K562 (cell line): ENCODE data around the gene UFC1. TPM values are rescaled to one million over a fixed set of nuclear protein-coding genes. Genes with fewer than 3 reads are reported as not detected.
A peak's percentile ranks its signal among the peaks of the same experiment; 100 is the strongest.

ENCODE experiments used
- ATAC-seq: fragments of 200-7000 bp; cut with Tn5 transposase; 3 replicates; pipeline ENCODE4 v1.9.1; 2020; ENCODE audit warnings: moderate library complexity
- BruUV-seq: library from RNA; stranded (reverse); fragments of 400-500 nt; replicated peaks from 2 replicates; lab custom pipeline; 2021; lab: Mats Ljungman, UMichigan
- CTCF ChIA-PET: fragments of 300-600 bp; formaldehyde crosslinking; extraction: SDS; loops from one replicate; lab custom pipeline; 2021; ENCODE audit warnings: low intra/inter-chr PET ratio; lab: Yijun Ruan, JAX
- POLR2A ChIA-PET: fragments of 300-600, 350-650 bp; sonication (Branson Sonifier 250); formaldehyde crosslinking; extraction: SDS; loops from one replicate; lab custom pipeline; 2021; ENCODE audit warnings: antibody characterized with exemption, inconsistent platforms; lab: Yijun Ruan, JAX
- DNase-seq, 4 experiments: peaks; one replicate each; pipeline versions ENCODE4 v3.0.0 to v3.0.0-alpha.2; 2011 to 2018; ENCODE audit warnings: low spot score in 3 of 4, mixed read lengths in 3 of 4; ENCODE audit errors: extremely low read depth in 1 of 4
- FAIRE-seq: peaks from 2 replicates; lab custom pipeline; 2011; peaks lifted over from hg19 to GRCh38; lab: Jason Lieb, UNC
- H2AFZ ChIP-seq: 2 replicates; pipeline ENCODE4 v1.6.0; 2011; ENCODE audit warnings: low read depth, low read length, control low read depth, inconsistent platforms
- H3K27ac ChIP-seq: fragments of 200-600 bp; 3 replicates; pipeline ENCODE4 v1.8.0; 2011; ENCODE audit warnings: low read depth, mild to moderate bottlenecking, control low read depth, inconsistent platforms, low read length, moderate library complexity, mixed read lengths; ENCODE audit errors: extremely low read depth
- H3K27me3 ChIP-seq, 2 experiments: fragments of 300-600 bp in 1 of 2; 2 replicates in 1 of 2; 3 replicates in 1 of 2; pipeline versions ENCODE4 v1.6.0 to v1.8.0; 2011; ENCODE audit warnings: inconsistent platforms in 2 of 2, low read length in 2 of 2, mild to moderate bottlenecking in 1 of 2, mixed read lengths in 1 of 2, moderate library complexity in 1 of 2; ENCODE audit not compliant: control insufficient read depth in 2 of 2, insufficient read depth in 2 of 2
- H3K36me3 ChIP-seq: fragments of 300-600 bp; 3 replicates; pipeline ENCODE4 v1.8.0; 2011; ENCODE audit warnings: mild to moderate bottlenecking, low read length, inconsistent platforms; ENCODE audit not compliant: control insufficient read depth, insufficient read depth
- H3K4me1 ChIP-seq, 2 experiments: fragments of 200-600 bp in 1 of 2; replicated peaks in 1 of 2; 2 replicates in 1 of 2; 3 replicates in 1 of 2; pipeline versions ENCODE4 v1.5.1 to v1.8.0; 2011; ENCODE audit warnings: inconsistent platforms in 2 of 2, low read length in 2 of 2, mild to moderate bottlenecking in 1 of 2, mixed read lengths in 1 of 2, moderate library complexity in 1 of 2; ENCODE audit not compliant: control insufficient read depth in 2 of 2, insufficient read depth in 2 of 2
- H3K4me2 ChIP-seq: 2 replicates; pipeline ENCODE4 v1.6.1; 2011; ENCODE audit warnings: low read length, control low read depth, inconsistent platforms, mixed read lengths; ENCODE audit not compliant: insufficient read depth
- H3K4me3 ChIP-seq: fragments of 200-600 bp; sonication (generic), shearing (Covaris generic); 2 replicates; pipeline ENCODE4 v1.5.1; 2016; ENCODE audit warnings: control low read depth, inconsistent platforms
- H3K79me2 ChIP-seq: fragments of 200-600 bp; 3 replicates; pipeline ENCODE4 v1.8.0; 2011; ENCODE audit warnings: low read length, inconsistent platforms; ENCODE audit not compliant: control insufficient read depth, insufficient read depth
- H3K9ac ChIP-seq, 2 experiments: 2 replicates each; pipeline versions ENCODE4 v1.6.0 to v1.6.1; 2011; ENCODE audit warnings: low read depth in 2 of 2, low read length in 2 of 2, control low read depth in 1 of 2, inconsistent platforms in 1 of 2, mild to moderate bottlenecking in 1 of 2, mixed read lengths in 1 of 2; ENCODE audit not compliant: insufficient read depth in 1 of 2
- H3K9me1 ChIP-seq: one replicate; pipeline ENCODE4 v1.6.0; 2011; ENCODE audit warnings: inconsistent platforms, mild to moderate bottlenecking, low read length, moderate library complexity; ENCODE audit not compliant: control insufficient read depth, insufficient read depth
- H3K9me3 ChIP-seq: replicated peaks from 2 replicates; pipeline ENCODE4 v1.5.1; 2011; ENCODE audit warnings: low read depth, low read length, inconsistent platforms; ENCODE audit not compliant: control insufficient read depth, insufficient read depth
- H4K20me1 ChIP-seq: replicated peaks from 2 replicates; pipeline ENCODE4 v1.6.1; 2011; ENCODE audit warnings: low read length, inconsistent platforms, mixed read lengths; ENCODE audit not compliant: control insufficient read depth, insufficient read depth
- ATF3 ChIP-seq, 2 experiments: fragments of 450-650 bp in 1 of 2; sonication (generic) in 1 of 2; formaldehyde crosslinking in 1 of 2; IDR thresholded peaks in 1 of 2; conservative IDR thresholded peaks in 1 of 2; 2 replicates each; pipeline versions ENCODE4 v1.6.1 to v1.8.1; 2016 to 2023; ENCODE audit warnings: mild to moderate bottlenecking in 2 of 2, moderate library complexity in 2 of 2, inconsistent platforms in 1 of 2, missing genetic modification reagents in 1 of 2
- BRCA1 ChIP-seq, 2 experiments: fragments of 450-650 bp in 1 of 2; sonication (generic) in 1 of 2; formaldehyde crosslinking in 1 of 2; IDR thresholded peaks; 2 replicates each; pipeline versions ENCODE4 v1.5.0 to v1.6.1; 2017 to 2020; ENCODE audit warnings: mild to moderate bottlenecking in 1 of 2, missing genetic modification reagents in 1 of 2
- BRF1 ChIP-seq: IDR thresholded peaks from 3 replicates; pipeline ENCODE4 v1.6.1; 2011; ENCODE audit warnings: borderline replicate concordance, mild to moderate bottlenecking; ENCODE audit not compliant: insufficient read length; ENCODE audit errors: extremely low read depth
- DMBX1 ChIP-seq: fragments of 250-450 bp; sonication (Bioruptor Pico); IDR thresholded peaks from 2 replicates; pipeline ENCODE4 v1.8.0; 2022; ENCODE audit warnings: inconsistent platforms, mild to moderate bottlenecking, moderate library complexity, borderline replicate concordance
- EP400 ChIP-seq: fragments of 450-650 bp; IDR thresholded peaks from 2 replicates; pipeline ENCODE4 v1.6.1; 2017; ENCODE audit warnings: antibody characterized with exemption, mild to moderate bottlenecking, moderate library complexity
- FOSL1 ChIP-seq: fragments of 200-800 bp; sonication (Bioruptor generic); conservative IDR thresholded peaks from 2 replicates; pipeline ENCODE4 v1.6.1; 2016; ENCODE audit warnings: missing genetic modification characterization, missing compliant biosample characterization
- HDAC3 ChIP-seq: fragments of 450-650 bp; IDR thresholded peaks from 2 replicates; pipeline ENCODE4 v1.6.1; 2018; ENCODE audit warnings: borderline replicate concordance, mild to moderate bottlenecking, moderate library complexity; ENCODE audit not compliant: partially characterized antibody
- JUND ChIP-seq, 2 experiments: IDR thresholded peaks; 2 replicates in 1 of 2; 3 replicates in 1 of 2; pipeline ENCODE4 v1.6.1; 2011; ENCODE audit warnings: borderline replicate concordance in 2 of 2, low read depth in 2 of 2, low read length in 2 of 2, improper control_type of control experiment in 1 of 2, missing biosample characterization in 1 of 2, missing genetic modification characterization in 1 of 2, missing genetic modification reagents in 1 of 2
- KDM1A ChIP-seq, 2 experiments: fragments of 450-650 bp; IDR thresholded peaks; 2 replicates each; pipeline ENCODE4 v1.6.1; 2016; ENCODE audit warnings: mild to moderate bottlenecking in 2 of 2
- MTA2 ChIP-seq: fragments of 450-650 bp; IDR thresholded peaks from 2 replicates; pipeline ENCODE4 v1.6.1; 2016; ENCODE audit warnings: low read depth
- MTA3 ChIP-seq: fragments of 450-650 bp; formaldehyde crosslinking; IDR thresholded peaks from 2 replicates; pipeline ENCODE4 v1.6.1; 2017; ENCODE audit warnings: mild to moderate bottlenecking, borderline replicate concordance
- NUFIP1 ChIP-seq: fragments of 450-650 bp; IDR thresholded peaks from 2 replicates; pipeline ENCODE4 v1.6.1; 2018; ENCODE audit not compliant: partially characterized antibody
- POLR2AphosphoS2 ChIP-seq: IDR thresholded peaks from 2 replicates; pipeline ENCODE4 v1.6.1; 2012; ENCODE audit warnings: low read length, improper control_type of control experiment
- PTBP1 ChIP-seq: fragments of 200-400 bp; formaldehyde crosslinking; IDR thresholded peaks from 2 replicates; pipeline ENCODE4 v1.6.1; 2017; ENCODE audit warnings: low read depth, low read length
- SMAD3 ChIP-seq: fragments of 450-650 bp; formaldehyde crosslinking; conservative IDR thresholded peaks from 2 replicates; pipeline ENCODE4 v1.4.0; 2020; ENCODE audit warnings: mild to moderate bottlenecking
- SNRNP70 ChIP-seq: fragments of 200-400 bp; formaldehyde crosslinking; optimal IDR thresholded peaks from 2 replicates; pipeline ENCODE3; 2017; ENCODE audit warnings: low read depth, low read length
- TAF15 ChIP-seq: fragments of 200-400 bp; formaldehyde crosslinking; IDR thresholded peaks from 2 replicates; pipeline ENCODE4 v1.6.1; 2017; ENCODE audit warnings: mild to moderate bottlenecking, low read depth, low read length, moderate library complexity
- TOE1 ChIP-seq, 2 experiments: fragments of 450-650 bp in 1 of 2; sonication (generic) in 1 of 2; formaldehyde crosslinking in 1 of 2; IDR thresholded peaks; 2 replicates each; pipeline versions ENCODE4 v1.7.1 to v1.8.0; 2016 to 2022; ENCODE audit warnings: borderline replicate concordance in 2 of 2, mild to moderate bottlenecking in 2 of 2, antibody characterized with exemption in 1 of 2, inconsistent platforms in 1 of 2, low read depth in 1 of 2, missing genetic modification reagents in 1 of 2, moderate library complexity in 1 of 2
- XRCC5 ChIP-seq: fragments of 200-400 bp; formaldehyde crosslinking; IDR thresholded peaks from 2 replicates; pipeline ENCODE4 v1.6.1; 2017; ENCODE audit warnings: low read depth, mild to moderate bottlenecking, low read length
- ZEB2 ChIP-seq: fragments of 450-650 bp; IDR thresholded peaks from 2 replicates; pipeline ENCODE4 v1.6.1; 2016
- WGBS: fragments of 100-300 bp; shearing (Covaris generic); methylation state at CpG from one replicate; pipeline ENCODE4 v1.1.6; 2016; ENCODE audit warnings: low coverage, mixed read lengths; ENCODE audit not compliant: insufficient coverage; ENCODE audit errors: missing lambda C conversion rate; 5-methylcytosine and 5-hydroxymethylcytosine counted together
- in situ Hi-C: fragments of 300-500 bp; cut with MboI; formaldehyde crosslinking; loops from 4 replicates; pipeline ENCODE4 v1.15.0; 2018; ENCODE audit warnings: inconsistent platforms, mixed read lengths
- intact Hi-C: fragments of 100-400 bp; cut with micrococcal nuclease; formaldehyde crosslinking; loops from 2 replicates; pipeline ENCODE4 v1.14.2; 2022
- polyA plus RNA-seq, 8 experiments: library from polyadenylated mRNA; depleted of rRNA in 4 of 8; stranded (reverse) in 5 of 8; unstranded in 3 of 8; fragments of >200 nt; fragmentation: Nextera tagmentation in 2 of 8; fragmentation: Illumina TruSeq in 1 of 8; extraction: Ambion mirVana in 2 of 8; extraction: Trizol in 1 of 8; gene quantifications; 2 replicates each; pipeline versions ENCODE4 v1.2.1 to v1.2.3, GENCODE V29; 2011 to 2014; ENCODE audit warnings: inconsistent platforms in 1 of 8, missing spikeins in 1 of 8
- total RNA-seq, 7 experiments: library from RNA; depleted of rRNA in 6 of 7; stranded (reverse); fragments of >200 nt in 6 of 7; fragmentation: Illumina TruSeq in 2 of 7; extraction: Trizol in 2 of 7; gene quantifications; 2 replicates each; pipeline versions ENCODE4 v1.2.1 to v1.2.3, GENCODE V29; 2011 to 2021; ENCODE audit warnings: low replicate concordance in 1 of 7

UFC1 gene
- total and polyA plus RNA-seq, 9 of the 15 experiments (the other 6 are each of a cell fraction or from before 2014, with no cell fraction given), result 92.8 to 220 (median 161) TPM

GRCh38 chr1:161133220-161133740 lies 20.5 kb upstream of the UFC1 start:
- ATAC-seq (peak; percentile 14; the same call in 2 of the 3 replicates), DNase-seq (peak in 2 of 4 experiments; percentile 20 to 32), FAIRE-seq (no peak)
- Histone ChIP-seq H3K9me1 (no peaks in the 10 kb centered on the region), H3K4me3 (peak overlapping the region; percentile 57), H3K4me1 (peaks cover 7 to 15% of the 10 kb centered on the region in 2 experiments; a peak in 3 of 5 replicates), H4K20me1 (no peaks in the 10 kb centered on the region), H3K79me2 (peaks cover 56% of the 10 kb centered on the region), H3K27me3 (no peaks in the 10 kb centered on the region), H3K9ac (peak overlapping the region; percentile 90), H3K27ac (peak overlapping the region; percentile 89), H3K4me2 (peak overlapping the region; percentile 97), H2AFZ (peak overlapping the region; percentile 94), H3K36me3 (peaks cover 25% of the 10 kb centered on the region), H3K9me3 (no peaks in the 10 kb centered on the region)
- POLR2A ChIA-PET, result interaction anchor here (0.6 to 4.2 kb wide), 26 partner anchors 8 to 770 kb away, joined by 3 to 20 read pairs (median 4); partner anchors contain the start of genes ADAMTS4, KLHDC9, NIT1 and PFDN2
- intact Hi-C loops (loop anchor here (5.0 to 10.0 kb wide), 3 partner anchors 34 to 408 kb away; partner anchors contain the start of gene PPOX), in situ Hi-C loops (no loop called here)
- BruUV-seq, result TSS peak; percentile 81
- WGBS, result under 1% methylated on average over 11 of the region's 11 CpGs
- CTCF ChIA-PET, result no interaction called here
- TF ChIP-seq EP400 (peak; percentile 54; the same call in 1 of the 2 replicates), NUFIP1 (no peak), XRCC5 (no peak), MTA3 (0 out of 2 replicates have a peak, but pooled peaks have one; percentile 8), PTBP1 (no peak), POLR2AphosphoS2 (no peak), BRCA1 (IDR thresholded peaks at IDR 0.05) (no peak), BRCA1 (CRISPR knock-in tag; IDR thresholded peaks at IDR 0.05) (0 out of 2 replicates have a peak, but pooled peaks have one; percentile 34), BRF1 (no peak), ZEB2 (peak; percentile 10; the same call in 1 of the 2 replicates), FOSL1 (tag) (peak; percentile 29; the same call in 1 of the 2 replicates), HDAC3 (no peak), MTA2 (0 out of 2 replicates have a peak, but pooled peaks have one; percentile 2), KDM1A (IDR thresholded peaks at IDR 0.05) (peak; percentile 34 to 54; a peak in 3 of 4 replicates), TOE1 (IDR thresholded peaks at IDR 0.05; ENCODE audit: borderline replicate concordance) (no peak), TOE1 (CRISPR knock-in tag; IDR thresholded peaks at IDR 0.05; ENCODE audit: borderline replicate concordance, low read depth) (0 out of 2 replicates have a peak, but pooled peaks have one; percentile 7), DMBX1 (no peak), ATF3 (IDR thresholded peaks at IDR 0.05) (no peak), ATF3 (CRISPR knock-in tag; conservative IDR thresholded peaks at IDR 0.05) (0 out of 2 replicates have a peak, but pooled peaks have one; percentile 9), TAF15 (no peak), SNRNP70 (no peak), JUND (IDR thresholded peaks at IDR 0.05; ENCODE audit: borderline replicate concordance, low read depth, low read length) (no peak), JUND (tag; IDR thresholded peaks at IDR 0.05; ENCODE audit: borderline replicate concordance, low read depth, low read length) (no peak), SMAD3 (CRISPR knock-in tag) (no peak)
